A549 (cell line): ENCODE results near the gene ZFP36L1. TPM values are rescaled to one million over a fixed set of nuclear protein-coding genes. Genes with fewer than 3 reads are reported as not detected.

Experiments used
- ATAC-seq, 2 experiments: fragments of 200-7000 bp in 1 of 2; fragments of >200 bp in 1 of 2; cut with Nextera tagmentation in 1 of 2; cut with Tn5 transposase in 1 of 2; 3 replicates each; pipeline versions ENCODE4 v1.8.0 to v1.9.1; 2018 to 2020; ENCODE audit warnings: mild to moderate bottlenecking in 1 of 2, moderate library complexity in 1 of 2
- CTCF ChIA-PET: fragments of 300-600 bp; sonication (Branson Sonifier 250); formaldehyde crosslinking; extraction: SDS; loops from one replicate; lab custom pipeline; 2021; ENCODE audit warnings: antibody characterized with exemption, inconsistent platforms; lab: Yijun Ruan, JAX
- POLR2A ChIA-PET: fragments of 350-600 bp; formaldehyde crosslinking; extraction: SDS; loops from one replicate; lab custom pipeline; 2021; ENCODE audit warnings: antibody characterized with exemption, inconsistent platforms; lab: Yijun Ruan, JAX
- DNase-seq, 2 experiments: peaks; one replicate each; pipeline versions ENCODE4 v3.0.0 to v3.0.0-alpha.2; 2011 to 2016; ENCODE audit warnings: low read depth in 1 of 2, low spot score in 1 of 2
- FAIRE-seq: peaks from 2 replicates; lab custom pipeline; 2011; peaks lifted over from hg19 to GRCh38; lab: Jason Lieb, UNC
- H3K27ac ChIP-seq, 2 experiments: fragments of >200 bp; sonication (Bioruptor Twin); formaldehyde crosslinking; 3 replicates each; pipeline ENCODE4 v1.5.1; 2016 to 2017
- H3K4me1 ChIP-seq: fragments of >200 bp; sonication (Bioruptor Twin); formaldehyde crosslinking; 3 replicates; pipeline ENCODE4 v1.6.1; 2016
- H3K4me2 ChIP-seq: fragments of >200 bp; sonication (Bioruptor Twin); formaldehyde crosslinking; 3 replicates; pipeline ENCODE4 v1.6.1; 2016
- H3K4me3 ChIP-seq: fragments of >200 bp; sonication (Bioruptor Twin); formaldehyde crosslinking; 3 replicates; pipeline ENCODE4 v1.5.1; 2016
- H3K9me3 ChIP-seq: fragments of >200 bp; sonication (Bioruptor Twin); formaldehyde crosslinking; 3 replicates; pipeline ENCODE4 v1.6.1; 2016
- CBX8 ChIP-seq: fragments of 200-600 bp; sonication (generic); IDR thresholded peaks from 2 replicates; pipeline ENCODE4 v1.6.1; 2016
- EHF ChIP-seq: fragments of 250-450 bp; sonication (Bioruptor Pico); IDR thresholded peaks from 2 replicates; pipeline ENCODE4 v1.5.0; 2020; ENCODE audit warnings: mild to moderate bottlenecking
- EP300 ChIP-seq, 2 experiments: fragments of >200 bp; sonication (Bioruptor Twin); formaldehyde crosslinking; IDR thresholded peaks; 2 replicates in 1 of 2; 3 replicates in 1 of 2; pipeline ENCODE4 v1.6.1; 2016 to 2017
- ESRRA ChIP-seq: fragments of 150-350 bp; IDR thresholded peaks from 2 replicates; pipeline ENCODE4 v1.6.1; 2014; ENCODE audit warnings: mild to moderate bottlenecking, low read length, borderline replicate concordance
- FOSB ChIP-seq: fragments of 250-450 bp; sonication (Bioruptor Pico); IDR thresholded peaks from 2 replicates; pipeline ENCODE4 v1.5.0; 2020; ENCODE audit warnings: mild to moderate bottlenecking, moderate library complexity
- FOSL2 ChIP-seq, 2 experiments: fragments of 450-650 bp in 1 of 2; fragments of >200 bp in 1 of 2; sonication (Bioruptor Twin) in 1 of 2; formaldehyde crosslinking; IDR thresholded peaks; 2 replicates each; pipeline versions ENCODE4 v1.5.0 to v1.6.1; 2016 to 2020; ENCODE audit warnings: mild to moderate bottlenecking in 1 of 2, moderate library complexity in 1 of 2
- GATA3 ChIP-seq: IDR thresholded peaks from 2 replicates; pipeline ENCODE4 v1.6.1; 2012; ENCODE audit warnings: borderline replicate concordance
- HDAC2 ChIP-seq: fragments of 200-600 bp; sonication (generic); IDR thresholded peaks from 2 replicates; pipeline ENCODE4 v1.6.1; 2016
- HEYL ChIP-seq: fragments of 250-450 bp; sonication (Bioruptor Pico); IDR thresholded peaks from 2 replicates; pipeline ENCODE4 v1.8.0; 2021; ENCODE audit warnings: mild to moderate bottlenecking, moderate library complexity
- JUNB ChIP-seq: fragments of >200 bp; sonication (Bioruptor Twin); formaldehyde crosslinking; IDR thresholded peaks from 2 replicates; pipeline ENCODE4 v1.6.1; 2016
- KDM5A ChIP-seq: fragments of 200-600 bp; sonication (generic); IDR thresholded peaks from 2 replicates; pipeline ENCODE4 v1.6.1; 2016; ENCODE audit warnings: antibody characterized with exemption, mild to moderate bottlenecking
- MAZ ChIP-seq: fragments of 150-350 bp; IDR thresholded peaks from 2 replicates; pipeline ENCODE4 v1.6.1; 2014; ENCODE audit warnings: antibody characterized with exemption, low read depth, low read length, borderline replicate concordance
- MYC ChIP-seq: IDR thresholded peaks from 2 replicates; pipeline ENCODE4 v1.6.1; 2012; ENCODE audit warnings: mild to moderate bottlenecking, inconsistent platforms, low read length, improper control_type of control experiment, borderline replicate concordance
- NPAS2 ChIP-seq: fragments of 250-450 bp; sonication (Bioruptor Pico); IDR thresholded peaks from 2 replicates; pipeline ENCODE4 v1.8.0; 2022; ENCODE audit warnings: mild to moderate bottlenecking, moderate library complexity, borderline replicate concordance
- RAD21 ChIP-seq, 2 experiments: fragments of >200 bp in 1 of 2; sonication (Bioruptor Twin) in 1 of 2; formaldehyde crosslinking in 1 of 2; IDR thresholded peaks in 1 of 2; conservative IDR thresholded peaks in 1 of 2; 2 replicates in 1 of 2; 3 replicates in 1 of 2; pipeline ENCODE4 v1.6.1; 2012 to 2018; ENCODE audit warnings: inconsistent platforms in 1 of 2
- RARB ChIP-seq: fragments of 250-450 bp; sonication (Bioruptor Pico); IDR thresholded peaks from 2 replicates; pipeline ENCODE4 v1.8.0; 2021; ENCODE audit warnings: mild to moderate bottlenecking, moderate library complexity
- TFCP2L1 ChIP-seq: fragments of 250-450 bp; sonication (Bioruptor Pico); IDR thresholded peaks from 2 replicates; pipeline ENCODE4 v1.5.0; 2021; ENCODE audit warnings: mild to moderate bottlenecking
- TP53 ChIP-seq: fragments of 250-450 bp; sonication (Bioruptor Pico); IDR thresholded peaks from 2 replicates; pipeline ENCODE4 v1.5.0; 2021; ENCODE audit warnings: mild to moderate bottlenecking, moderate library complexity
- ZC3H11A ChIP-seq: fragments of 450-650 bp; IDR thresholded peaks from 2 replicates; pipeline ENCODE4 v1.6.1; 2014; ENCODE audit warnings: antibody characterized with exemption, mild to moderate bottlenecking
- WGBS: methylation state at CpG from one replicate; pipeline ENCODE4 v1.1.6; 2017; ENCODE audit errors: missing lambda C conversion rate; 5-methylcytosine and 5-hydroxymethylcytosine counted together
- polyA plus RNA-seq, 4 experiments: library from polyadenylated mRNA; depleted of rRNA in 3 of 4; stranded (reverse); fragments of >200 nt; fragmentation: RNase III in 1 of 4; extraction: RNeasy Plus Mini Kit Qiagen cat#74134 plus additional on column Dnase treatment in 1 of 4; gene quantifications; 2 replicates in 3 of 4; 3 replicates in 1 of 4; pipeline ENCODE4 v1.2.3, GENCODE V29; 2011 to 2017
- TF ChIP-seq, protein P1 (sequence below): fragments of 450-650 bp; IDR thresholded peaks from 2 replicates; pipeline ENCODE4 v1.6.1; 2014; ENCODE audit warnings: antibody characterized with exemption
- TF ChIP-seq, protein P2 (sequence below): fragments of >200 bp; sonication (Bioruptor Twin); formaldehyde crosslinking; IDR thresholded peaks from 3 replicates; pipeline ENCODE4 v1.6.1; 2016
- TF ChIP-seq, protein P3 (sequence below): IDR thresholded peaks from 2 replicates; pipeline ENCODE4 v1.6.1; 2012
- TF ChIP-seq, protein P4 (sequence below): IDR thresholded peaks from 2 replicates; pipeline ENCODE4 v1.6.1; 2012

Gene ZFP36L1
- polyA plus RNA-seq, 2 of the 4 experiments (the other 2 are of a cell fraction): 76.4 to 114 TPM

DNA sequence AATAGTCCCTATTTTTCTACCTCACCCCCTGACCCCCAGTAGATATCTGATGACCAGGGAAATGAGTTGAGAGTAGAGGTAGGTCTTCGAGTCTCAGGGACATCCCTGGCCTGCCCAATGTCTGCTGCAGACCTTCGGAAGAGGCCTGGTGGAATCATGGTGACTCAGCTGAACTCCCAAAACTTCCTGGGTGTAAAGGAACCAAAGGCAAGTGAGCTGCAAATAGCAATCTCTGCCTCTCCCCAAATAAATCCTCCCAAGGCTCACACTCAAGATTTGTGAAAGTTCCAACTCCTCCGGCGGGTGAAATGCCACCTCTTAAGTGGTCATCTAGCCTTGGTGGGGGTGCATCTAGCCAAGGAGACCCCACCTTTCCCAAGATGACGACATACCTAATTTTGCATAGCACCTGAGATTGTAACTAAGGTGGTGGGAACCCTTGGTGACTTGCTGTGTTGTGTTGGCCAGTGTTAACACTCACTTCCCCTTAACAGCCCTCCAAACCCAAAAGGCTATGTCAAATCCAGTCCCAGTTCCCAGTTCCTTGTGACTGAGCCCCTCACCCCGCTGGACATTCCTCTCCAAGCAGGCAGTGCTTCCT is 6.3 kb downstream of the ZFP36L1 start (continued):
- TF ChIP-seq, protein P1, sequence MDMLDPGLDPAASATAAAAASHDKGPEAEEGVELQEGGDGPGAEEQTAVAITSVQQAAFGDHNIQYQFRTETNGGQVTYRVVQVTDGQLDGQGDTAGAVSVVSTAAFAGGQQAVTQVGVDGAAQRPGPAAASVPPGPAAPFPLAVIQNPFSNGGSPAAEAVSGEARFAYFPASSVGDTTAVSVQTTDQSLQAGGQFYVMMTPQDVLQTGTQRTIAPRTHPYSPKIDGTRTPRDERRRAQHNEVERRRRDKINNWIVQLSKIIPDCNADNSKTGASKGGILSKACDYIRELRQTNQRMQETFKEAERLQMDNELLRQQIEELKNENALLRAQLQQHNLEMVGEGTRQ: no peak
- TF ChIP-seq CBX8 (no peak), ZC3H11A (no peak), JUNB (no peak), MYC (no peak)
- TF ChIP-seq, protein P2, sequence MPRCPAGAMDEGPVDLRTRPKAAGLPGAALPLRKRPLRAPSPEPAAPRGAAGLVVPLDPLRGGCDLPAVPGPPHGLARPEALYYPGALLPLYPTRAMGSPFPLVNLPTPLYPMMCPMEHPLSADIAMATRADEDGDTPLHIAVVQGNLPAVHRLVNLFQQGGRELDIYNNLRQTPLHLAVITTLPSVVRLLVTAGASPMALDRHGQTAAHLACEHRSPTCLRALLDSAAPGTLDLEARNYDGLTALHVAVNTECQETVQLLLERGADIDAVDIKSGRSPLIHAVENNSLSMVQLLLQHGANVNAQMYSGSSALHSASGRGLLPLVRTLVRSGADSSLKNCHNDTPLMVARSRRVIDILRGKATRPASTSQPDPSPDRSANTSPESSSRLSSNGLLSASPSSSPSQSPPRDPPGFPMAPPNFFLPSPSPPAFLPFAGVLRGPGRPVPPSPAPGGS: 0 out of 3 replicates have a peak, but pooled peaks have one; percentile 42

DNA sequence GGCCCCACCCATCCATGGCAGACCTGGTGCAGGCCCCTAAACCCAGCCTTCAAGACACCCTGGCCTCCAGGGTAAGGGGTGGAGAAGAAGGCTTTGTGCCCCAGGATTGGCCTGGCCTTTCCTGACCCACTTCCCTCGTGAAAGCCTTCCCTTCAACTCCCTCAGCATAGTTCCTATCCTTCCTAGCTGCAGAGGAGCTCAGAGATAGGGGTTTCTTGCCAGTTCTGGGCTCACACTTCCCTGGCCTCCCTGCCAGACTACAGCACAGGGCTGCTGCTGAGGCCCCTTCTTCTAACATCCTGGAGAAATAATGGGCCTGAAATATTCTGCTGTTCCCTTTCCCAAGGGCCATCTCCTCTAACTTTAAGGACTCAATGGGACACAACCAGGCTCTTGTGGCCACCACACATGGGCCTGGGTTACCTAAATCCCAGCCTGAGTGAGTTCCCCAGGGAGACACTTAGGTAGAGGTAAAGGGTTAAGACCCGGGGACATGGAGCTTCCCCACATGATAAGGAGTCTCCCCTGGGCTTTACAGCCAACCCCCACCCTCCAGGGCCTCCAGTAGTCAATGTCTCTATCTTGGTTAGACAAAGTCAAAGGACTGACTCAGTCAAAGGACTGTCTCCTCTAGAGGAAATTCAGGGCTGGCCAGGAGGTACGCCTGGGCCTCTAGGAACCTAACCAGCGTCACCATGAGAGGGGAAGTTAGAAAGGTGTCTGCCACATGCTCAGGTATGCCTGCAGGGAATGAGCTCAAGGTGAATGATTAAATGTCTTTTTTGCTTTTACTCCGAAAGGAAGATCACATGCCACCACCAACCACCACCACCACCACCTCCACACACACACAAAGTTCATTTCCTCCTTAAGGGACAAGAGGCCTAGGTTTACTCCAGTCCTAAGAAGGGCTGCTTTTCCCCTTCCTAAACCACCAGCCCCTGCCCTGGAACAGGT is 7.1 kb downstream of the ZFP36L1 start:
- no peak for FAIRE-seq
- CTCF ChIA-PET: interaction anchor here (0.9 to 12.0 kb wide), 13 partner anchors 10 to 901 kb away, joined by 3 to 117 read pairs (median 4); no protein-coding TSS in a partner anchor
- TF ChIP-seq EHF: no peak
- no peak for TF ChIP-seq HDAC2
- TF ChIP-seq MAZ: no peak
- peak; percentile 38; the same call in 1 of the 2 replicates for TF ChIP-seq ESRRA
- peak; percentile 58; the same call in 1 of the 2 replicates for TF ChIP-seq NPAS2 (CRISPR knock-in tag)
- peak; percentile 67 for TF ChIP-seq RARB (CRISPR knock-in tag)
- TF ChIP-seq, protein P3, sequence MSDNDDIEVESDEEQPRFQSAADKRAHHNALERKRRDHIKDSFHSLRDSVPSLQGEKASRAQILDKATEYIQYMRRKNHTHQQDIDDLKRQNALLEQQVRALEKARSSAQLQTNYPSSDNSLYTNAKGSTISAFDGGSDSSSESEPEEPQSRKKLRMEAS: peak; percentile 77
- TF ChIP-seq GATA3: 0 out of 2 replicates have a peak, but pooled peaks have one; percentile 0
- TF ChIP-seq FOSL2 (IDR thresholded peaks at IDR 0.05): no peak
- TF ChIP-seq FOSL2 (CRISPR knock-in tag; IDR thresholded peaks at IDR 0.05): no peak
- peak; percentile 18; the same call in 1 of the 2 replicates for TF ChIP-seq FOSB (CRISPR knock-in tag)
- peak in 1 of 2 experiments; percentile 8; a peak in 2 of 5 replicates for TF ChIP-seq RAD21 (conservative IDR thresholded peaks at IDR 0.05 in 1 of 2, IDR thresholded peaks at IDR 0.05 in 1 of 2)
- TF ChIP-seq EP300 (IDR thresholded peaks at IDR 0.05): peak in 1 of 2 experiments; percentile 22; a peak in 1 of 5 replicates
- TF ChIP-seq HEYL (CRISPR knock-in tag): 0 out of 2 replicates have a peak, but pooled peaks have one; percentile 16
- TF ChIP-seq, protein P4, sequence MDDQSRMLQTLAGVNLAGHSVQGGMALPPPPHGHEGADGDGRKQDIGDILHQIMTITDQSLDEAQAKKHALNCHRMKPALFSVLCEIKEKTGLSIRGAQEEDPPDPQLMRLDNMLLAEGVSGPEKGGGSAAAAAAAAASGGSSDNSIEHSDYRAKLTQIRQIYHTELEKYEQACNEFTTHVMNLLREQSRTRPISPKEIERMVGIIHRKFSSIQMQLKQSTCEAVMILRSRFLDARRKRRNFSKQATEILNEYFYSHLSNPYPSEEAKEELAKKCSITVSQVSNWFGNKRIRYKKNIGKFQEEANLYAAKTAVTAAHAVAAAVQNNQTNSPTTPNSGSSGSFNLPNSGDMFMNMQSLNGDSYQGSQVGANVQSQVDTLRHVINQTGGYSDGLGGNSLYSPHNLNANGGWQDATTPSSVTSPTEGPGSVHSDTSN: peak; percentile 70
- peak; percentile 7; the same call in 1 of the 2 replicates for TF ChIP-seq TP53 (CRISPR knock-in tag)
- TF ChIP-seq KDM5A: no peak
- TF ChIP-seq TFCP2L1 (CRISPR knock-in tag): peak; percentile 44; the same call in 1 of the 2 replicates
- TF ChIP-seq, all 56 proteins: peak for 12
- no peaks in the 10 kb centered on the region for H3K9me3 ChIP-seq
- H3K4me1 ChIP-seq: peaks cover 68% of the 10 kb centered on the region
- peak; percentile 22 to 46 for ATAC-seq
- H3K4me2 ChIP-seq: peak overlapping the region; percentile 92
- DNase-seq: peak; percentile 67 to 87
- POLR2A ChIA-PET: interaction anchor here (0.6 to 10.7 kb wide), 26 partner anchors 8 to 901 kb away, joined by 3 to 187 read pairs (median 7); partner anchors contain the start of gene ZFP36L1
- WGBS: 38% methylated on average over 5 of the region's 5 CpGs
- H3K4me3 ChIP-seq: no peak overlapping the region
- peak overlapping the region; percentile 94 to 100 for H3K27ac ChIP-seq
